PC-3 (cell line): ENCODE data around the gene NIN.

Experiments
- CTCF ChIP-seq: fragments of 300-600 bp; sonication (generic); conservative IDR thresholded peaks from 2 replicates; pipeline ENCODE4 v1.5.1; 2017; ENCODE audit warnings: antibody characterized with exemption, low read depth, mild to moderate bottlenecking, low read length
- EZH2 ChIP-seq: fragments of 300-600 bp; sonication (generic); IDR thresholded peaks from one replicate; pipeline ENCODE4 v1.6.1; 2017; ENCODE audit warnings: antibody characterized with exemption, mild to moderate bottlenecking, low read length; ENCODE audit not compliant: unreplicated experiment
- EZH2phosphoT487 ChIP-seq: fragments of 300-600 bp; sonication (generic); IDR thresholded peaks from 2 replicates; pipeline ENCODE4 v1.6.1; 2018; ENCODE audit warnings: mild to moderate bottlenecking, antibody characterized with exemption, low read length, borderline replicate concordance

DNA sequence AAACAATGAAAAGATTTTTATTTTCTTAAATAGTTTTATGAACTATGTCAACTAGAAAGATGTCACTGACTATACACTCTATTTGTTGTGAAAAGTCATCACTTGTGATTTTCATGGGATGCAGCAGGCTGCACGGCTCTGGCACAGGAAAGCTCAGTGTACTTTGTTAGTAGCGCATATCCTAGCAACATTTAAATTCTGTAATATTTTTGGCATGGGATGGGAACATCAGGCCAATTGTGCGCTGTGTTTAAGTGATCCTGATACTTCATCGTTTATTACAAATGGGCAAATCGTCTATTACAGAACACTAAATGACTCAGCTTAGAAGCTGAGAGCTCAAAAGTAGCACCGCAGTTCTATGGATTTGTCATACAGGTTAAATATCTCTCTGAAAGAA is 102.1 kb downstream of the NIN start:
- TF ChIP-seq CTCF (no peak), EZH2 (no peak), EZH2phosphoT487 (no peak)
